Esophagus squamous epithelium (tissue), 5 donors: ENCODE measurements around the gene CIT. TPM values are rescaled to one million over a fixed set of nuclear protein-coding genes. Genes with fewer than 3 reads are reported as not detected.
"Not testable (repeated sequence)": the region's sequence is repeated elsewhere in the genome, so short reads cannot be mapped to it uniquely, and the experiment has no call there.

ENCODE experiments used
- DNase-seq: peaks from one replicate; lab custom pipeline; 2025; lab: John Stamatoyannopoulos, UW
- H3K27ac ChIP-seq, 4 donors: fragments of 200-600 bp; sonication (generic); one replicate each; pipeline ENCODE4 v1.5.1; 2016 to 2019; ENCODE audit warnings: mild to moderate bottlenecking in 1 of 4
- H3K27me3 ChIP-seq, 4 donors: fragments of 200-600 bp; sonication (generic); 1 replicate in 3 of 4; 2 replicates in 1 of 4; pipeline versions ENCODE4 v1.5.1 to v1.6.0; 2017 to 2021; ENCODE audit warnings: antibody characterized with exemption in 1 of 4
- H3K36me3 ChIP-seq, 3 donors: fragments of 200-600 bp; sonication (generic); one replicate each; pipeline ENCODE4 v1.5.1; 2016 to 2019
- H3K4me1 ChIP-seq, 3 donors: fragments of 200-600 bp; sonication (generic); one replicate each; pipeline ENCODE4 v1.5.1; 2017 to 2019
- H3K4me3 ChIP-seq, 4 donors: fragments of 200-600 bp; sonication (generic); 1 replicate in 3 of 4; 2 replicates in 1 of 4; pipeline ENCODE4 v1.5.1; 2016 to 2019; ENCODE audit warnings: mild to moderate bottlenecking in 2 of 4, moderate library complexity in 1 of 4
- H3K9me3 ChIP-seq, 3 donors: fragments of 200-600 bp; sonication (generic); one replicate each; pipeline ENCODE4 v1.5.1; 2016 to 2019
- POLR2A ChIP-seq, 4 donors: fragments of 450-650 bp; IDR thresholded peaks; one replicate each; pipeline ENCODE4 v1.6.1; 2017; ENCODE audit warnings: antibody characterized with exemption in 4 of 4, mild to moderate bottlenecking in 4 of 4, moderate library complexity in 3 of 4
- WGBS, 2 donors: methylation state at CpG; one replicate each; pipeline ENCODE4 v1.1.5; 2018; 5-methylcytosine and 5-hydroxymethylcytosine counted together
- intact Hi-C: fragments of 100-400 bp; cut with DNase I; formaldehyde crosslinking; loops from one replicate; pipeline ENCODE4 v1.15.0; 2022
- total RNA-seq, 4 donors: library from RNA; depleted of rRNA; stranded (reverse); fragments of >200 nt; gene quantifications; one replicate each; pipeline ENCODE4 v1.1.0, GENCODE V29; 2016
- TF ChIP-seq, protein P1 (sequence below), 6 experiments: fragments of 450-650 bp in 4 of 6; fragments of 200-600 bp in 2 of 6; sonication (generic) in 2 of 6; IDR thresholded peaks; one replicate each; pipeline ENCODE4 v1.5.1; 2016 to 2019; ENCODE audit warnings: antibody characterized with exemption in 6 of 6, mild to moderate bottlenecking in 4 of 6, moderate library complexity in 4 of 6
- donor health status: DM: yes; HTN: yes; CAD: no.

The CIT gene
- total RNA-seq, 4 donors from 2014 or later: 6.7 to 23.1 (median 13.9) TPM

DNA sequence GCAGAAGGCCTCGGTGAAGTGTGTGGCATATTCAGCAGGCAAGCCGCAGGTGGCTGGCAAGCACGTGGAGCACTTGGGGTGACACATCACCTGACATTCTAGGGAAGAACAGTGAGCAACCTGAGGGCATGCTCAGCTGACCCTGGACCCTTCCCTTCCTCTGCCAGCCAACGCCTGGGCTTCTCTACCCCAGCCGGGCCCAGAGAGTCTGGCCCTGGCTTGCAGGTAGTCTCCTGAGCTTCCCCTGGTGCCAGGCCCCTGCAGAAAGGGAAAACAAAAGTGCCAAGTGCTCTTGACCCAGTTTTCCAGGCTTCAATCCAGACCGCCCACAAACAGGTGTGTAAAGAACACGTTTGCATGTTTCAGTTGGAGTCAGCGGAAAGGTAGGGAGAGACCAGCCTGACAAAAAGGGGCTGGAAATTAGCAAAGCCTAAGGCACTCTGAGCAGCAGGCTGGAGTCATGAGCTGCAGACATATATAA is 163.5 kb downstream of the CIT start:
- TF ChIP-seq, protein P1, sequence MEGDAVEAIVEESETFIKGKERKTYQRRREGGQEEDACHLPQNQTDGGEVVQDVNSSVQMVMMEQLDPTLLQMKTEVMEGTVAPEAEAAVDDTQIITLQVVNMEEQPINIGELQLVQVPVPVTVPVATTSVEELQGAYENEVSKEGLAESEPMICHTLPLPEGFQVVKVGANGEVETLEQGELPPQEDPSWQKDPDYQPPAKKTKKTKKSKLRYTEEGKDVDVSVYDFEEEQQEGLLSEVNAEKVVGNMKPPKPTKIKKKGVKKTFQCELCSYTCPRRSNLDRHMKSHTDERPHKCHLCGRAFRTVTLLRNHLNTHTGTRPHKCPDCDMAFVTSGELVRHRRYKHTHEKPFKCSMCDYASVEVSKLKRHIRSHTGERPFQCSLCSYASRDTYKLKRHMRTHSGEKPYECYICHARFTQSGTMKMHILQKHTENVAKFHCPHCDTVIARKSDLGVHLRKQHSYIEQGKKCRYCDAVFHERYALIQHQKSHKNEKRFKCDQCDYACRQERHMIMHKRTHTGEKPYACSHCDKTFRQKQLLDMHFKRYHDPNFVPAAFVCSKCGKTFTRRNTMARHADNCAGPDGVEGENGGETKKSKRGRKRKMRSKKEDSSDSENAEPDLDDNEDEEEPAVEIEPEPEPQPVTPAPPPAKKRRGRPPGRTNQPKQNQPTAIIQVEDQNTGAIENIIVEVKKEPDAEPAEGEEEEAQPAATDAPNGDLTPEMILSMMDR (IDR thresholded peaks at IDR 0.05): no peak
- TF ChIP-seq POLR2A (IDR thresholded peaks at IDR 0.05): no peak
- Histone ChIP-seq H3K4me1 (peaks cover 4 to 63% (median 12%) of the 10 kb centered on the region in 3 donors), H3K27ac (peak overlapping the region in 1 of 4 donors; percentile 9), H3K9me3 (no peaks in the 10 kb centered on the region), H3K36me3 (peaks cover 0 to 17% (median 0%) of the 10 kb centered on the region in 3 donors), H3K4me3 (no peak overlapping the region), H3K27me3 (no peaks in the 10 kb centered on the region)
- DNase-seq: no peak
- WGBS, 2 donors: 48 to 60% methylated on average over 1 to 6 of the region's 8 CpGs
- intact Hi-C loops: no loop called here

DNA sequence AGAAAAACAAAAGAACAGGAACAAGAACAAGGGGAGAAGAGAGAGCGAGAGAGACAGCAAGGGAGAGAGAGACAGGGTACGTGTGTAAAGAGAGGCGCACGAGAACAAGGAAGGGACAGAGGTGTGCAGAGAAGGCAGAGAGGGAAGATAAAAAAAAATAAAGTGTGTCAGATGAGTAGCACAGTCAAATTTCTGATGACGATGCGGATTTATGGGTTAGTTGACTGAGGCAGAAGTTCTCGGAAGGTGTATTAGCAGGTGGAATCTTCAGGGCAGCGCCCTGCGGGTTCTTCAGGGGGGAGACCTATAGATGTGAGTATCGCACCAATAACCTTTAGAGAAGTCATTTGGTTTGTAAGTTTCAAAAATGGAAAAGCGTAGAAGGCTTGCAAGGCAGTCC is 164.4 kb downstream of the CIT start:
- no peak overlapping the region for H3K27ac ChIP-seq
- DNase-seq: no peak

DNA sequence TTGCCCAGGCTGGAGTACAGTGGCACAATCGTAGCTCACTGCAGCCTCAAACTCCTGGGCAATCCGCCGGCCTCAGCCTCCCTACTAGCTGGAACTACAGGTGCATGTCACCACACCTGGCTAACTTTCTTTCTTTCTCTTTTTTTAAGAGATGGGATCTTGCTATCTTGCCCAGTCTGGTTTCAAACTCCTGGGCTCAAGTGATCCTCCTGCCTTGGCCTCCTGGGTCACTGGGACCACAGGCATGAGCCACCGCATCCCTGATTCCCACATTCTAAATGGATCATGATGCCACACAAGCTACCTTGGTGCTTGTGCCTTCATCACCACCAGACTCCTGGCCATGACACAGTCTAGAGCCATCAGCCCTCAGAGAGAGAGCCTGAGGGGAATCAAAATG is 165.4 kb downstream of the CIT start:
- Histone ChIP-seq H3K9me3 (no peaks in the 10 kb centered on the region), H3K27me3 (no peaks in the 10 kb centered on the region), H3K4me1 (peaks cover 4 to 54% (median 8%) of the 10 kb centered on the region in 3 donors), H3K27ac (peak overlapping the region in 2 of 4 donors; percentile 11 to 75), H3K36me3 (peaks cover 0 to 18% (median 0%) of the 10 kb centered on the region in 3 donors), H3K4me3 (no peak overlapping the region)
- WGBS, 2 donors: 94 to 95% methylated on average over 4 of the region's 4 CpGs
- TF ChIP-seq, protein P1 (IDR thresholded peaks at IDR 0.05): no peak
- TF ChIP-seq POLR2A (IDR thresholded peaks at IDR 0.05): no peak
- DNase-seq: no peak
- intact Hi-C loops: no loop called here

More for the DNA sequence above, 164.4 kb downstream of the CIT start:
- WGBS, 2 donors: 96% methylated on average over 11 of the region's 11 CpGs
- Histone ChIP-seq H3K27me3 (no peaks in the 10 kb centered on the region), H3K4me3 (no peak overlapping the region), H3K36me3 (peaks cover 0 to 17% (median 0%) of the 10 kb centered on the region in 3 donors), H3K9me3 (no peaks in the 10 kb centered on the region), H3K4me1 (peaks cover 4 to 59% (median 12%) of the 10 kb centered on the region in 3 donors)
- intact Hi-C loops: no loop called here
- TF ChIP-seq, protein P1 (IDR thresholded peaks at IDR 0.05): no peak
- TF ChIP-seq POLR2A (IDR thresholded peaks at IDR 0.05): no peak

DNA sequence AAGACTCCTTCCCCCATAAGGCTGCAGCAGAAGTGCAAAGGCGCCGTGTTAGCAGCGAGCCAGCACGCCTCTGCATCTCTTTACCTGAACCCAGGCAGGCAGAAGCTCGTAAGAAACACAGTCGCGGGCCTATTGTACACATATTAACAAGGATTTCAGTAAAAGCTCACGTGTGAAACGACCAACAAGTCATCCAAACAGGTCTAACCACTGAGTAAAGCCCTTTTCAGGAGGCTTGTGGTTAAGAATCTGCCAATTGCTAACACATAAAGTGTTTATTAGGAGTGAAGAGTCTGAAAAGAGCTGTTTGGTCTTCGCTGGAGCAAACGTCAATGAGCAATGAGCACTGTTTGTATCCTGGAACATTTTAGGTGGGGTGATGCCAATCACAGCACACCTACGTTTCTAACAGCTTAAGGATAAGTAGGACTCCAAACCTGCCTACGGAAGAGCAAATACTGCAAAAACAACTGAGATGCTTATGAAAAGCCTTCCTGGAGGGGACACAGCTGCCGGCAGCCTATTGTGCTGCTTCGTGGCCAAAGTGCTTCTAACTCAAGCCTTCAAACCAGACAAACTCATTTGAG is 166.1 kb downstream of the CIT start:
- no peak overlapping the region for H3K4me3 ChIP-seq
- TF ChIP-seq, protein P1 (IDR thresholded peaks at IDR 0.05): no peak
- TF ChIP-seq POLR2A (IDR thresholded peaks at IDR 0.05): no peak
- intact Hi-C loops: no loop called here
- peaks cover 0 to 23% (median 0%) of the 10 kb centered on the region in 3 donors for H3K36me3 ChIP-seq
- peaks cover 3 to 47% (median 6%) of the 10 kb centered on the region in 3 donors for H3K4me1 ChIP-seq
- 56 to 58% methylated on average over 15 of the region's 15 CpGs for WGBS, 2 donors
- no peak for DNase-seq
- H3K27me3 ChIP-seq: no peaks in the 10 kb centered on the region
- no peaks in the 10 kb centered on the region for H3K9me3 ChIP-seq
- peak overlapping the region; percentile 11 to 75 (median 34) for H3K27ac ChIP-seq

DNA sequence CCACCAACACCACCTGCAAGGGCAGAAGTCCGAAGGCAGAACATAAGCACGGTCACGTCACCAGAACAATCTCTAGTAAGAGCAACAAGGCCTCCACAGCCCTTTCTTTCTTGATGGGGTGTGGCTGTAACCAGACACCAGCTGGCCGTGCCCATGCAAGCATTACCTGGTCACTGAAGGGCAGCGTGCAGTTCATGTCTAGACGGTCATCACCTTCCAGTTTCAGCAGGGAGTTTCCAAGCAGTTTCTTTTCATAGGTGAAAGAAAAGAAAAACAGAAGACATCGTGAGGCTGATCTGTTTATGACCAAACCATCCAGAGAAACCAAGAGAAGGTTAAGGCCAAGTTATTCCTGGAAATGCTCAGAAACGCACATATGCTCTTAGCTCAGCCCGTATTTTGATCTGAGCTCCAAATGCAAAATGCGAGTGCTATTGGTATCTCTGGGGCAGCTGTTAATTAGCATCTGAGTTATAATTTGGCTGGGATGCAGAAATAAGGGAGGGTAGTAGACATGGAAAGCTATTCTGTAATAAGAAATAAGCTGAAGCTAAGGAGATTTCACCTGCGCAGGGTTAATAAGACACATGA is 166.7 kb downstream of the CIT start:
- intact Hi-C loops: no loop called here
- Histone ChIP-seq H3K4me3 (no peak overlapping the region), H3K27ac (peak overlapping the region; percentile 11 to 75 (median 34)), H3K27me3 (no peaks in the 10 kb centered on the region), H3K9me3 (no peaks in the 10 kb centered on the region), H3K4me1 (peaks cover 0 to 42% (median 3%) of the 10 kb centered on the region in 3 donors), H3K36me3 (peaks cover 0 to 23% (median 0%) of the 10 kb centered on the region in 3 donors)
- WGBS, 2 donors: 61 to 65% methylated on average over 11 of the region's 11 CpGs
- no peak for DNase-seq
- TF ChIP-seq POLR2A (IDR thresholded peaks at IDR 0.05): no peak
- TF ChIP-seq, protein P1 (IDR thresholded peaks at IDR 0.05): no peak

DNA sequence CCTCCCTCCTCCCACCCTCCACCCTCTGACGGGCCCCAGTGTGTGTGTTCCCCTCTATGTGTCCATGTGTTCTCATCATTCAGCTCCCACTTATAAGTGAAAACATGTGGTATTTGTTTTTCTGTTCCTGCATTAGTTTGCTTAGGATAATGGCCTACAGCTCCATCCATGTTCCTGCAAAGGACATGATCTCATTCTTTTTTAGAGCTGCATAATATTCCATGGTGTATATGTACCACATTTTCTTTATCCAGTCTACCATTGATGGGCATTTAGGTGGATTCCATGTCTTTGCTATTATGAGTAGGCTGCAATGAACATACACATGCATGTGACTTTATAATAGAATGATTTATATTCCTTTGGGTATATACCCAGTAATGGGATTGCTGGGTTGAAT is 170.7 kb downstream of the CIT start:
- Histone ChIP-seq H3K4me1 (peaks cover 0 to 17% (median 3%) of the 10 kb centered on the region in 3 donors), H3K36me3 (peaks cover 0 to 14% (median 0%) of the 10 kb centered on the region in 3 donors)
- WGBS, 2 donors: 92 to 94% methylated on average over 1 of the region's 1 CpG
- H3K9me3 ChIP-seq, DNase-seq, H3K4me3 ChIP-seq, H3K27me3 ChIP-seq, H3K27ac ChIP-seq, intact Hi-C loops: not testable (repeated sequence)
